GM19463 (cell line): ENCODE measurements around the gene UQCRHL.
"Not testable (repeated sequence)": the region's sequence is repeated elsewhere in the genome, so short reads cannot be mapped to it uniquely, and the experiment has no call there.

ENCODE experiments used
- ATAC-seq: cut with Tn5 transposase; IDR thresholded peaks from one replicate; pipeline ENCODE4 v1.9.1; 2021; ENCODE audit warnings: mild to moderate bottlenecking, moderate library complexity; ENCODE audit not compliant: unreplicated experiment

The UQCRHL gene

DNA sequence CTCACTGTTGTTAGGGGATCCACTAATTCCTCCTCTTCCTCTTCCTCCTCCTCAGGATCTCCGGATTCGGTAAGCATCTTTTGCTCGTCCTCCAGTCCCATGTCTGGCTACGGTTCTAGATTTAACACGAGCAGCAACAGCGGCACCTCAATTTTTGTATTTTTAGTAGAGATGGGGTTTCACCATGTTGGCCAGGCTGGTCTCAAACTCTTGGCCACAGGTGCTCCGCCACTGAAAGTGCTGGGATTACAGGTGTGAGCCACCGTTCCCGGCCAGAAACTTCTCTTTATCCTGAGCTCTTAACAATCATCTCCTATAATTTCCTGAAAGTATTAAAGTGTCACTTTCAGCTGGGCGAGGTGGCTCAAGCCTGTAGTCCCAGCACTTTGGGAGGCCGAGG, at the start of gene UQCRHL:
Gene UQCRHL (minus strand): TSS at position 101 of the 400 bp plus-strand sequence. CDS start 0 bp downstream, at position 101.
- not testable (repeated sequence) for ATAC-seq

DNA sequence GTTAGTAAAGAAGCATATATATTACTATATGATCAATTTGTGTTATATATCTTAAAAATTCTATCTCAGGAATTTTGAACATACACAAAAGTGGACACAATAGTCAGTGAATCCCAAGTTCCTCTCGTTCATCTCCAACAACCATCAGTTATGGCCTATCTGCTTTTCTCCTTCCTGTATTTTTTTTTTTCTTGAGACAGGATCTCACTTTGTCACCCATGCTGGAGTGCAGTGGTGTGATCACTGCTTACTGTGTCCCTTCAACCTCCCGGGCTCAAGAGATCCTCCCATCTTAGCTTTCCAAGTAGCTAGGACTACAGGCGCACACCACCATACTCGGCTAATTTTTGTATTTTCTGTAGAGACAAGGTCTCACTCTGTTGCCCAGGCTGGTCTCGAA, 49.4 kb upstream of the UQCRHL start:
- no peak for ATAC-seq

DNA sequence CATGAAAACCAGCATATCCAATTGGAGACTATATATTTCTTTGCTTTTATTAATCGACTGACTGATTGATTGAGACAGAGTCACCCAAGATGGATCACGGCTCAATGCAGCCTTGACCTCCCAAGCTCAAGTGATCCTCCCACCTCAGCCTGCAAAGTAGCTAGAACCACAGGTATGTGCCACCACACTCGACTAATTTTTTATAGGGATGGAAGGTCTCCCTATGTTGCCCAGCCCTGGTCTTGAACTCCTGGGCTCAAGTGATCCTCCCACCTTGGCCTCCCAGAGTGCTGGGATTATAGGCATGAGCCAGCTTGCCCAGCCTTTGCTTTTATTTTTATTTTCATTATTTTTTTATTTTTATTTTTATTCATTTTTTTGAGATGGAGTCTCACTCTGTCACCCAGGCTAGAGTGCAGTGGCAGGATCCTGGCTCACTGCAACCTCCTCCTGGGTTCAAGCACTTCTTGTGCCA, 45.4 kb upstream of the UQCRHL start:
- ATAC-seq: no peak

- ATAC-seq: no peak
Measured at GRCh38 chr1:15852036-15852827, 44.8 kb upstream of the UQCRHL start.

GRCh38 chr1:15851210-15852035, 44.0 kb upstream of the UQCRHL start:
- no peak for ATAC-seq

DNA sequence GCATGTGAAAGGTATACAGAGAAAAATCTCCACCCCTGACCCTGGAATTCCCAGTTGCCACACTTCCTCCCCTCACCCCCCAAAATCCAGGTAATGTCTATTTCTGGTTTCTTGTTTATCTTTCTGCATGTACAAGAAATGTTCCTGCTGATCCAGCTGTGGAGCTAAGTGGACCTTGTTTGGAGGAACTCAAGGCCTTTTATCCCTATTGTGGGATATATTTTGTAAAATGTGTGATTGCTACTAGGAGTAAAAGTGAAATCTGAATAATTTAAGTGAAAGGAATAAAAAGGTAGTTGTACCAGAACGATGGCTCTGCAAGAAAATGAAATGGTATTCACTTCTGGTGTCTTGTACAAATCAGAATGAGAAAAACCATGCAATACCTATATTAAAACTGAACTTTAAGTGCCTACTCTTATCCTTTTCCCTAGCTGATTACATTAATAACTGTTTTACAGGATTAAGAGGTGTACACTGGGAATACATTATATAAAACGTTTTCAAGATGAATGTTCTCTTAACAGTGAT, 43.1 kb upstream of the UQCRHL start:
- no peak for ATAC-seq

GRCh38 chr1:15849775-15850324, 42.4 kb upstream of the UQCRHL start:
- no peak for ATAC-seq

DNA sequence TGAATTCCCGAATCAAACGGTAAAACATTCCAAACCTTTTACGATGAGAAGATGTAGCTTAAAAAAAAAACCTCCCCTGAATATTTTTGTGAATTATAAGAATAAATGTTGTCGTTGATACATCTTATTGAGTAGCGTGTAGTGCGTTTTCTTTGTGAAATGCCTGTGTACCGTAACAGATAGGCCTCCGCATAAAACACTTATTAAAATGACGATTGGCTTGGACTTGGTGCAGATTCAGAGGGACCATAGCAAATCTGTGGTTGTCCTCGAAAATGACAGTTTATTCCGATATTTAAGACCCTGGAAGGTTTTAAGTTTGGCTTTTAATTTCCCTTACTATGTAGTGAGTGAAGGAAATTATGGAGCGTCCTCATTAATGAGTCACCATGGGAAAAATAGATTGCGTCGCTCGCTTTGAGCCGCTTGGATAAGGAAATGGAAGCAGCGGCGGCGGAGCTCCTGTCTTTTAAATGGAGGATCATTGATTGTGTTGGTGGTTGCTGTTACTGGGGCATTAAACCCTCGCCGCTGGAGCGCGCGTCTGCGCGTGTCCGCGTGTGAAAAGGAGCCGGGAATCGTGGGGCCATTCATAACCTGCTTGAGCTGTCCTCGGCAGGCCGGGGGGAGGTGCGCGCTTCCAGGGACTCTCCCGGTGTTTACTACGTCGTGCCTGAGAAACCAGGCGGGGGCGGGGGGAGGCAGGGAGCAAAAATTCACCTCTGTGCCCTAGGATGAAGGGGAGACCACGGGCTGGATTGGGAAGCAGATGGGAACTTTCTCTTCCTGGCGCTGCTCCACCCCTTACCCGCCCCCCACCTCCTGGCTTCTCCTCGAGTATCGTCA, 41.7 kb upstream of the UQCRHL start:
- no peak for ATAC-seq

DNA sequence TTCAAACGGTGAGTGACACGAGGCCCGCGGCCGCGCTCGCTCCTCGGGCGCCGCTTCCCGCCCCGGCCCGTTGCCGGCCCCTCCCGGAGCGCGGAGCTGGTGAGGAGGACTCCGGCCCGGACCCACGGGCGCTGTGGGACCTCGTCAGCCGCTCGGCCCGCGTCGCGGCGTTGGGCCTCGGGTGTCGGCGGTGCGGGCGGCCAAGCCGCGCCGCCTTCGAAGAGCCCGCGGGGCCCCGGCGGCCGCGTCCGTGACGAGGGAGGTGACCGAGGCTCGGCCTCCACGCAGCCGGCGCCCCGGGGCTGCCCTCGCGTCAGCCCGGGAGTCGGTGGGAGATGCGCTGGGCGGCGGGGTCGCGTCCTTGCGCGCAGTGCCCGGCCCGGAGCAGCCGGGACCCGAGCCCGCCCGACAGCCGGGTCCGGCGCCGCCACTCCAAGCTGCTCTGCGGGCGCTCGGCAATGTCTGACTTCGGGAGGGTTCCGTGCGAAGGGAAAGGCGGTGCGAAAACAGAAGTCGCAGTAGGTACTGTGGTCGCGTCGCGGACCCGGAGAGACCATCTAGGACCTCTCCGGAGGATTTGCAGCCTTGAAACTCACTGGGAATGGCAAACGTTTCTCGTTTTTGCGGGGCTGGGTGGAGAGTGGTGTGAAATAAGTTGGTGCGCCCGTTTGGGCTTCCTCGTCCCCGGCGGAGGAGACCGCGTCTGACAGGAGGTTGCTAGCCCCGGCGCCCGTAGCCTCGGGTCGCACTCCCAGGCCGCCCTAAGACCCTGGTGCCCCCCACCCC, 40.9 kb upstream of the UQCRHL start:
- ATAC-seq: peak; percentile 8

GRCh38 chr1:15847893-15848142, 40.4 kb upstream of the UQCRHL start:
- no peak for ATAC-seq

DNA sequence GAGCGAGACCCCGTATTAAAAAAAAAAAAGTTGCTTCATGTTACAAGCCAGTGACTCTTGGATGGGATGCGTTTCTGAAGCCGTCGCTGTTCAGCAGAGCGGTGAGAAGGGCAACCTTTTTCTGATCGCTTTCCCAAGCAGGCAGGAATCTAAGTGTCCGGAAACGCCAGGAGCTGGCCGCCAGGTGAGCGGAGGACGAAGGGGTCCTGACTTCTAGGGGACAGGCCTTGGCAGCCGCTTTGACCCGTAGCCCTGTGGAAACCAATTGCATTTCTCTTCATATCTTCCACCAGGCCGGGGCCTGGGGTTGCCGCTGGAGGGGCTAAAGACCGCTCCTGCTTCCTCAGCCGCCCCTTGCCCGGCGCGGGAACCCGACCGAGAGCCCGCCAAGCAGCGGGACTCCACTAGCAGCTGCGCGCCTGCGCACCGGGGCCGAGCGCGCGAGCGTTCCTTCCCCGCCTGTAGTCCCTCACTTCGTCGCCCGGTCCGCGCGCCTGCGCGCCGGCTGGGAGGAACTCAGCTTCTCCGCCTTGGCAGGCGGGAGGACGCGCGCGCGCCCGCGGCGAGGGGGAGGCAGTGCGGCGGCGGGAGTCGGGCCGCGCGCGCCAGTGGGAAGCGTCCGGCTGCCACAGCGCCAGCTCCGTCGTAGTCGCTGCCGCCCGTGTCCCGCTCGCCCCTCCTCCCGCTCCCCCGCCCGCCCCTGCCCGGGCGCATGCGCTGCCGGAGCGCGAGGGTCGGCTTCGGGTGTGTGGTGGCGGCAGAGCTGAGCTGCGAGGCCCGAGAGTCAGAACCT, 39.8 kb upstream of the UQCRHL start, which contains the start of gene SPEN:
Gene SPEN (plus strand): TSS at position 608 of the 793 bp plus-strand sequence. CDS start 361 bp downstream, outside the sequence.
- ATAC-seq: peak; percentile 65

DNA sequence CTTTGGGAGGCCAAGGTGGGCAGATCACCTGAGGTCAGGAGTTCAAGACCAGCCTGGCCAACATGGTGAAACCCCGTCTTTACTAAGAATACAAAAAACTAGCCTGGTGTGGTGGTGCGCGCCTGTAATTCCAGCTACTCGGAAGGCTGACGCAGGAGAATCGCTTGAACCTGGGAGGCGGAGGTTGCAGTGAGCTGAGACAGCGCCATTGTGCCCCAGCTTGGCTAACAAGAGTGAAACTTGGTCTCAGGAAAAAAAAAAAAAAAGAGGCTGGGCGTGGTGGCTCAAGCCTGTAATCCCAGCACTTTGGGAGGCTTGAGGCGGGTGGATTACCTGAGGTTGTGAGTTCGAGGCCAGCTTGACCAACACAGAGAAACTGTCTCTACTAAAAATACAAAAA, 38.6 kb upstream of the UQCRHL start:
- ATAC-seq: not testable (repeated sequence)

GRCh38 chr1:15843826-15844572, 36.5 kb upstream of the UQCRHL start:
- ATAC-seq: no peak

DNA sequence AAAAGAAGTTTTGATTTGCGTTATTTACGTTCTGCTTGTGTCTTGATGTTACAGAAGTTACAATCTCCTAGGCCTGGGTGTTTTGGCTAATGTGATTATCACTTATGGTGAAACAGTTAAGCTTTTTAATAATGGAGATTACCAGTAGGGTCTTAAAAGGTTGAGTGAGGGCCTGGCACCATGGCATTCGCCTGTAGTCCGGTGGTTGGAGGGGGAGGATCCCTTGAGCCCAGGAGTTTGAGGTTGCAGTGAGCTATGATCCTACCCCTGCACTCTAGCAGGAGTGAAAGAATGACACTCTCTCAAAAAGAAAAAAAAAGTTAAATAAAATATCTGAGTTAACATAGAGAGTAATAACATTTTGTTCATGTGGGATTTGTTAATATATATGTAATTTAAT, 31.3 kb upstream of the UQCRHL start:
- no peak for ATAC-seq

GRCh38 chr1:15837931-15838330, 30.5 kb upstream of the UQCRHL start:
- no peak for ATAC-seq

GRCh38 chr1:15836772-15837669, 29.6 kb upstream of the UQCRHL start:
- ATAC-seq: no peak

DNA sequence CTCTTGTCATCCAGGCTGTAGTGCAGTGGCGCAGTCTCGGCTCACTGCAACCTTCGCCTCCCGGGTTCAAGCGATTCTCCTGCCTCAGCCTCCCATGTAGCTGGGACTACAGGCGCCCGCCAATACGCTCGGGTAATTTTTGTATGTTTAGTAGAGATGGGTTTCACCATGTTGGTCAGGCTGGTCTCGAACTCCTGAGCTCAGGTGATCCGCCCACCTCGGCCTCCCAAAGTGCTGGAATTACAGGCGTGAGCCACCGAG, 29.0 kb upstream of the UQCRHL start:
- ATAC-seq: not testable (repeated sequence)
